HL-60 (cell line): ENCODE results near the gene ACOT13.

ENCODE experiments used
- DNase-seq, 2 experiments: peaks; one replicate each; pipeline ENCODE4 v3.0.0-alpha.2; 2010 to 2020; ENCODE audit warnings: low read depth in 1 of 2, low spot score in 1 of 2
- H3K27ac ChIP-seq: fragments of 250-450 bp; sonication (Bioruptor Pico); replicated peaks from 2 replicates; pipeline ENCODE4 v1.5.1; 2020; ENCODE audit warnings: mild to moderate bottlenecking, moderate library complexity
- H3K27me3 ChIP-seq: fragments of 250-450 bp; sonication (Bioruptor Pico); 2 replicates; pipeline ENCODE4 v1.5.1; 2021; ENCODE audit warnings: mild to moderate bottlenecking, moderate library complexity; ENCODE audit not compliant: insufficient read depth, poor library complexity, severe bottlenecking
- H3K4me3 ChIP-seq: replicated peaks from 2 replicates; pipeline ENCODE4 v1.5.1; 2011; ENCODE audit warnings: mild to moderate bottlenecking, control low read depth, low read length; ENCODE audit not compliant: insufficient read depth
- CTCF ChIP-seq: IDR thresholded peaks from one replicate; pipeline ENCODE4 v1.5.1; 2011; ENCODE audit warnings: low read length, control low read depth, inconsistent platforms; ENCODE audit not compliant: insufficient read depth
- GABPA ChIP-seq: IDR thresholded peaks from 2 replicates; pipeline ENCODE4 v1.6.1; 2012; ENCODE audit warnings: low read depth
- POLR2AphosphoS5 ChIP-seq: IDR thresholded peaks from 2 replicates; pipeline ENCODE4 v1.6.1; 2012; ENCODE audit warnings: low read depth
- REST ChIP-seq: IDR thresholded peaks from 2 replicates; pipeline ENCODE4 v1.6.1; 2012; ENCODE audit warnings: low read depth; ENCODE audit not compliant: insufficient replicate concordance
- SPI1 ChIP-seq: IDR thresholded peaks from 2 replicates; pipeline ENCODE4 v1.6.1; 2012; ENCODE audit warnings: low read depth, mild to moderate bottlenecking, borderline replicate concordance

ACOT13 gene

GRCh38 chr6:24664046-24664987, 2.6 kb upstream of the ACOT13 start:
- DNase-seq = no peak
- Histone ChIP-seq H3K4me3 (no peak overlapping the region), H3K27me3 (no peaks in the 10 kb centered on the region), H3K27ac (no peak overlapping the region)
- TF ChIP-seq POLR2AphosphoS5 (no peak), REST (no peak), SPI1 (peak; percentile 10; the same call in 1 of the 2 replicates)

GRCh38 chr6:24666097-24666640, 708 bp upstream of the ACOT13 start:
- no peaks in the 10 kb centered on the region for H3K27me3 ChIP-seq
- DNase-seq = peak in 1 of 2 experiments; percentile 47
- peak overlapping the region; percentile 87 for H3K27ac ChIP-seq
- H3K4me3 ChIP-seq = peak overlapping the region; percentile 70
- peak; percentile 36 for TF ChIP-seq REST
- no peak for TF ChIP-seq CTCF

- peak overlapping the region; percentile 87 for H3K27ac ChIP-seq
- H3K4me3 ChIP-seq = peak overlapping the region; percentile 70
- TF ChIP-seq POLR2AphosphoS5 (no peak), GABPA (no peak), CTCF (no peak), REST (no peak), SPI1 (no peak)
- peak in 1 of 2 experiments; percentile 9 for DNase-seq
- no peaks in the 10 kb centered on the region for H3K27me3 ChIP-seq
Measured at GRCh38 chr6:24667378-24667803, 514 bp downstream of the ACOT13 start.
